CD4-positive, alpha-beta memory T cell (primary cell): ENCODE results near the gene CNOT9. TPM values are rescaled to one million over a fixed set of nuclear protein-coding genes. Genes with fewer than 3 reads are reported as not detected.
"Not testable (repeated sequence)": the region's sequence is repeated elsewhere in the genome, so short reads cannot be mapped to it uniquely, and the experiment has no call there.

Experiments
- CTCF ChIA-PET: fragments of 350-600 bp; sonication (Branson Sonifier 250); formaldehyde crosslinking; loops from one replicate; lab custom pipeline; 2021; ENCODE audit warnings: inconsistent platforms; ENCODE audit not compliant: partially characterized antibody; lab: Charles Lee
- POLR2A ChIA-PET: fragments of 350-600 bp; sonication (Branson Sonifier 250); formaldehyde crosslinking; loops from one replicate; lab custom pipeline; 2021; ENCODE audit not compliant: partially characterized antibody; lab: Charles Lee
- DNase-seq, 5 donors: peaks; one replicate each; pipeline versions ENCODE4 v3.0.0 to v3.0.0-alpha.2; 2020 to 2022; ENCODE audit warnings: mixed read lengths in 1 of 5
- H3K27ac ChIP-seq: one replicate; pipeline ENCODE4 v1.7.0; 2013; ENCODE audit warnings: low read depth, low read length
- H3K27me3 ChIP-seq: 2 replicates; pipeline ENCODE4 v1.7.0; 2013; ENCODE audit warnings: mild to moderate bottlenecking, low read length, moderate library complexity; ENCODE audit not compliant: insufficient read depth
- H3K36me3 ChIP-seq: 2 replicates; pipeline ENCODE4 v1.7.0; 2013; ENCODE audit warnings: mild to moderate bottlenecking, low read length, moderate library complexity; ENCODE audit not compliant: insufficient read depth
- H3K4me1 ChIP-seq: 2 replicates; pipeline ENCODE4 v1.7.0; 2013; ENCODE audit warnings: mild to moderate bottlenecking, low read length, moderate library complexity; ENCODE audit not compliant: insufficient read depth
- H3K4me3 ChIP-seq, 2 donors: one replicate each; pipeline ENCODE4 v1.7.0; 2013; ENCODE audit warnings: low read length in 2 of 2, mild to moderate bottlenecking in 1 of 2
- H3K9me3 ChIP-seq, 2 donors: one replicate each; pipeline ENCODE4 v1.7.0; 2013; ENCODE audit warnings: low read length in 2 of 2, control low read depth in 1 of 2; ENCODE audit not compliant: control insufficient read depth in 1 of 2
- H3K27ac Mint-ChIP-seq, 7 donors: one replicate each; pipeline ENCODE4 v1.8.0; 2020 to 2021; ENCODE audit warnings: mixed read lengths in 7 of 7, mild to moderate bottlenecking in 6 of 7, inconsistent platforms in 3 of 7, moderate library complexity in 3 of 7
- H3K27me3 Mint-ChIP-seq, 2 donors: one replicate each; pipeline ENCODE4 v1.8.0; 2020 to 2021; ENCODE audit warnings: mixed read lengths in 2 of 2
- H3K36me3 Mint-ChIP-seq, 2 donors: one replicate each; pipeline ENCODE4 v1.8.0; 2020 to 2021; ENCODE audit warnings: mixed read lengths in 2 of 2, inconsistent platforms in 1 of 2, mild to moderate bottlenecking in 1 of 2
- H3K4me1 Mint-ChIP-seq, 4 donors: one replicate each; pipeline ENCODE4 v1.8.0; 2020 to 2021; ENCODE audit warnings: mixed read lengths in 4 of 4, mild to moderate bottlenecking in 1 of 4
- H3K4me3 Mint-ChIP-seq, 8 donors: one replicate each; pipeline ENCODE4 v1.8.0; 2020 to 2021; ENCODE audit warnings: mixed read lengths in 8 of 8, mild to moderate bottlenecking in 7 of 8, moderate library complexity in 6 of 8, inconsistent platforms in 3 of 8
- H3K9me3 Mint-ChIP-seq, 8 donors: one replicate each; pipeline ENCODE4 v1.8.0; 2020 to 2021; ENCODE audit warnings: mixed read lengths in 8 of 8, mild to moderate bottlenecking in 5 of 8, inconsistent platforms in 3 of 8, moderate library complexity in 1 of 8
- intact Hi-C: fragments of 100-400 bp; cut with micrococcal nuclease; formaldehyde crosslinking; loops from one replicate; pipeline ENCODE4 v1.15.1; 2023
- polyA plus RNA-seq, 2 donors: library from polyadenylated mRNA; unstranded; fragments of 300-500 nt; fragmentation: Illumina TruSeq; gene quantifications; one replicate each; pipeline ENCODE4 v1.2.3, GENCODE V29; 2021
- total RNA-seq, 2 experiments: library from RNA; stranded (reverse); gene quantifications; one replicate each; pipeline ENCODE4 v1.2.3, GENCODE V29; 2021

Gene CNOT9
- total and polyA plus RNA-seq, 4 experiments from 2014 or later: 19.4 to 58.0 (median 38.4) TPM

GRCh38 chr2:218540015-218540414 is 28.6 kb upstream of the CNOT9 start:
- no peak for DNase-seq
- no peak overlapping the region for H3K4me3 Mint-ChIP-seq
- Histone ChIP-seq H3K27me3 (no peaks in the 10 kb centered on the region), H3K9me3 (no peaks in the 10 kb centered on the region), H3K4me3 (no peak overlapping the region), H3K4me1 (no peaks in the 10 kb centered on the region), H3K27ac (no peak overlapping the region), H3K36me3 (peaks cover 35% of the 10 kb centered on the region)
- POLR2A ChIA-PET: no interaction called here
- H3K27ac Mint-ChIP-seq: no peak overlapping the region
- CTCF ChIA-PET: no interaction called here
- peaks cover 47 to 65% of the 10 kb centered on the region in 2 donors for H3K36me3 Mint-ChIP-seq
- no peaks in the 10 kb centered on the region for H3K27me3 Mint-ChIP-seq
- no peaks in the 10 kb centered on the region for H3K9me3 Mint-ChIP-seq
- H3K4me1 Mint-ChIP-seq: peaks cover 0 to 4% (median 2%) of the 10 kb centered on the region in 4 donors
- intact Hi-C loops: no loop called here

- Histone ChIP-seq H3K9me3 (no peaks in the 10 kb centered on the region), H3K27me3 (no peaks in the 10 kb centered on the region), H3K36me3 (peaks cover 47% of the 10 kb centered on the region), H3K27ac (no peak overlapping the region), H3K4me1 (no peaks in the 10 kb centered on the region), H3K4me3 (no peak overlapping the region)
- H3K36me3 Mint-ChIP-seq: peaks cover 54 to 73% of the 10 kb centered on the region in 2 donors
- no peaks in the 10 kb centered on the region for H3K27me3 Mint-ChIP-seq
- H3K4me3 Mint-ChIP-seq: no peak overlapping the region
- ChIA-PET POLR2A (no interaction called here), CTCF (no interaction called here)
- H3K27ac Mint-ChIP-seq: no peak overlapping the region
- intact Hi-C loops: no loop called here
- no peak for DNase-seq
- H3K9me3 Mint-ChIP-seq: no peaks in the 10 kb centered on the region
- peaks cover 0 to 2% (median 0%) of the 10 kb centered on the region in 4 donors for H3K4me1 Mint-ChIP-seq
Observed at GRCh38 chr2:218546012-218546411, 22.6 kb upstream of the CNOT9 start.

GRCh38 chr2:218547511-218547910 is 21.1 kb upstream of the CNOT9 start:
- Mint-ChIP-seq H3K27me3 (no peaks in the 10 kb centered on the region), H3K36me3 (peaks cover 52 to 70% of the 10 kb centered on the region in 2 donors), H3K4me3 (no peak overlapping the region), H3K9me3 (no peaks in the 10 kb centered on the region), H3K27ac (peak overlapping the region in 2 of 7 donors; percentile 32 to 37), H3K4me1 (no peaks in the 10 kb centered on the region)
- Histone ChIP-seq H3K4me3 (no peak overlapping the region), H3K4me1 (no peaks in the 10 kb centered on the region), H3K27ac (no peak overlapping the region), H3K9me3 (no peaks in the 10 kb centered on the region), H3K27me3 (no peaks in the 10 kb centered on the region), H3K36me3 (peaks cover 44% of the 10 kb centered on the region)
- ChIA-PET POLR2A (no interaction called here), CTCF (no interaction called here)
- intact Hi-C loops: no loop called here
- DNase-seq: no peak

- CTCF ChIA-PET: no interaction called here
- Histone ChIP-seq H3K27ac (no peak overlapping the region), H3K36me3 (peaks cover 42% of the 10 kb centered on the region), H3K4me3 (no peak overlapping the region), H3K27me3 (no peaks in the 10 kb centered on the region), H3K4me1 (no peaks in the 10 kb centered on the region), H3K9me3 (no peaks in the 10 kb centered on the region)
- H3K4me1 Mint-ChIP-seq: no peaks in the 10 kb centered on the region
- intact Hi-C loops: no loop called here
- H3K27me3 Mint-ChIP-seq: no peaks in the 10 kb centered on the region
- no peak overlapping the region for H3K27ac Mint-ChIP-seq
- no peak overlapping the region for H3K4me3 Mint-ChIP-seq
- peaks cover 56 to 70% of the 10 kb centered on the region in 2 donors for H3K36me3 Mint-ChIP-seq
- H3K9me3 Mint-ChIP-seq: no peaks in the 10 kb centered on the region
- POLR2A ChIA-PET: no interaction called here
- no peak for DNase-seq
Observed at GRCh38 chr2:218547978-218548377, 20.7 kb upstream of the CNOT9 start.

- H3K27me3 ChIP-seq, H3K27ac Mint-ChIP-seq, DNase-seq, H3K4me3 Mint-ChIP-seq, H3K4me1 ChIP-seq, H3K9me3 ChIP-seq, CTCF ChIA-PET, intact Hi-C loops, H3K9me3 Mint-ChIP-seq, H3K4me3 ChIP-seq, POLR2A ChIA-PET, H3K27ac ChIP-seq, H3K27me3 Mint-ChIP-seq, H3K4me1 Mint-ChIP-seq: not testable (repeated sequence)
- H3K36me3 ChIP-seq: peaks cover 29% of the 10 kb centered on the region
- H3K36me3 Mint-ChIP-seq: peaks cover 52 to 59% of the 10 kb centered on the region in 2 donors
Observed at GRCh38 chr2:218554225-218554624, 14.4 kb upstream of the CNOT9 start.

GRCh38 chr2:218555527-218555926 is 13.1 kb upstream of the CNOT9 start:
- Histone ChIP-seq H3K4me3 (no peak overlapping the region), H3K36me3 (peaks cover 34% of the 10 kb centered on the region), H3K27me3 (no peaks in the 10 kb centered on the region), H3K27ac (no peak overlapping the region), H3K9me3 (no peaks in the 10 kb centered on the region), H3K4me1 (no peaks in the 10 kb centered on the region)
- ChIA-PET POLR2A (no interaction called here), CTCF (no interaction called here)
- intact Hi-C loops: no loop called here
- Mint-ChIP-seq H3K27ac (peak overlapping the region in 2 of 7 donors; percentile 26 to 75), H3K4me1 (peaks cover 4 to 8% (median 5%) of the 10 kb centered on the region in 4 donors), H3K4me3 (no peak overlapping the region), H3K9me3 (no peaks in the 10 kb centered on the region), H3K27me3 (no peaks in the 10 kb centered on the region), H3K36me3 (peaks cover 60 to 67% of the 10 kb centered on the region in 2 donors)
- no peak for DNase-seq

- POLR2A ChIA-PET: no interaction called here
- H3K4me1 Mint-ChIP-seq: peaks cover 5 to 11% (median 9%) of the 10 kb centered on the region in 4 donors
- peaks cover 54 to 63% of the 10 kb centered on the region in 2 donors for H3K36me3 Mint-ChIP-seq
- H3K27me3 ChIP-seq: no peaks in the 10 kb centered on the region
- no peak for DNase-seq
- H3K27ac Mint-ChIP-seq: peak overlapping the region in 2 of 7 donors; percentile 17 to 70
- no peaks in the 10 kb centered on the region for H3K9me3 ChIP-seq
- no peak overlapping the region for H3K4me3 ChIP-seq
- no peaks in the 10 kb centered on the region for H3K4me1 ChIP-seq
- H3K27me3 Mint-ChIP-seq: no peaks in the 10 kb centered on the region
- H3K9me3 Mint-ChIP-seq: no peaks in the 10 kb centered on the region
- intact Hi-C loops: no loop called here
- CTCF ChIA-PET: no interaction called here
- no peak overlapping the region for H3K27ac ChIP-seq
- H3K4me3 Mint-ChIP-seq: no peak overlapping the region
- H3K36me3 ChIP-seq: peaks cover 34% of the 10 kb centered on the region
Observed at GRCh38 chr2:218557941-218558340, 10.7 kb upstream of the CNOT9 start.

GRCh38 chr2:218558986-218559385 is 9.7 kb upstream of the CNOT9 start:
- ChIA-PET CTCF (no interaction called here), POLR2A (no interaction called here)
- Histone ChIP-seq H3K27ac (no peak overlapping the region), H3K4me3 (no peak overlapping the region), H3K36me3 (peaks cover 26% of the 10 kb centered on the region), H3K4me1 (no peaks in the 10 kb centered on the region), H3K9me3 (no peaks in the 10 kb centered on the region), H3K27me3 (no peaks in the 10 kb centered on the region)
- Mint-ChIP-seq H3K27ac (no peak overlapping the region), H3K4me1 (peaks cover 11 to 16% (median 12%) of the 10 kb centered on the region in 4 donors), H3K4me3 (no peak overlapping the region), H3K36me3 (peaks cover 46 to 62% of the 10 kb centered on the region in 2 donors), H3K9me3 (no peaks in the 10 kb centered on the region), H3K27me3 (no peaks in the 10 kb centered on the region)
- intact Hi-C loops: no loop called here
- DNase-seq: no peak
